Ishikawa (cell line): ENCODE data around the gene HOXB1.

Experiments used
- CEBPB ChIP-seq: IDR thresholded peaks from 2 replicates; pipeline ENCODE4 v1.6.1; 2012
- CREB1 ChIP-seq: IDR thresholded peaks from 2 replicates; pipeline ENCODE4 v1.6.1; 2012; ENCODE audit warnings: low read depth
- EGR1 ChIP-seq: IDR thresholded peaks from 2 replicates; pipeline ENCODE4 v1.6.1; 2012
- EP300 ChIP-seq: IDR thresholded peaks from 2 replicates; pipeline ENCODE4 v1.6.1; 2012; ENCODE audit warnings: borderline replicate concordance
- FOXM1 ChIP-seq: IDR thresholded peaks from 2 replicates; pipeline ENCODE4 v1.6.1; 2012; ENCODE audit warnings: low read depth, borderline replicate concordance
- MAX ChIP-seq: IDR thresholded peaks from 2 replicates; pipeline ENCODE4 v1.6.1; 2012
- NFIC ChIP-seq: IDR thresholded peaks from 2 replicates; pipeline ENCODE4 v1.6.1; 2012
- RAD21 ChIP-seq: IDR thresholded peaks from 2 replicates; pipeline ENCODE4 v1.6.1; 2012; ENCODE audit warnings: low read depth
- REST ChIP-seq: IDR thresholded peaks from 2 replicates; pipeline ENCODE4 v1.6.1; 2012; ENCODE audit warnings: low read depth, mild to moderate bottlenecking
- TAF1 ChIP-seq: IDR thresholded peaks from 2 replicates; pipeline ENCODE4 v1.6.1; 2012; ENCODE audit warnings: low read depth, mild to moderate bottlenecking
- TCF12 ChIP-seq: IDR thresholded peaks from 2 replicates; pipeline ENCODE4 v1.6.1; 2012; ENCODE audit warnings: low read depth
- TEAD4 ChIP-seq: IDR thresholded peaks from 2 replicates; pipeline ENCODE4 v1.6.1; 2012
- USF1 ChIP-seq: IDR thresholded peaks from 2 replicates; pipeline ENCODE4 v1.6.1; 2012
- YY1 ChIP-seq: IDR thresholded peaks from 2 replicates; pipeline ENCODE4 v1.6.1; 2012; ENCODE audit warnings: low read depth
- ZBTB7A ChIP-seq: IDR thresholded peaks from 2 replicates; pipeline ENCODE4 v1.6.1; 2012; ENCODE audit warnings: low read depth

The HOXB1 gene

GRCh38 chr17:48526608-48527546 lies 3.9 kb downstream of the HOXB1 start:
- no peak for TF ChIP-seq RAD21
- no peak for TF ChIP-seq USF1
- no peak for TF ChIP-seq YY1
- no peak for TF ChIP-seq FOXM1
- TF ChIP-seq REST = no peak
- TF ChIP-seq TEAD4 = no peak
- TF ChIP-seq EGR1 = no peak
- no peak for TF ChIP-seq TAF1
- no peak for TF ChIP-seq EP300
- no peak for TF ChIP-seq ZBTB7A
- TF ChIP-seq MAX = no peak
- TF ChIP-seq TCF12 = no peak
- no peak for TF ChIP-seq NFIC
- no peak for TF ChIP-seq CEBPB

GRCh38 chr17:48523010-48523409 lies 7.8 kb downstream of the HOXB1 start:
- TF ChIP-seq CEBPB (peak; percentile 25; the same call in 1 of the 2 replicates), TCF12 (no peak)

GRCh38 chr17:48522031-48522653 lies 8.7 kb downstream of the HOXB1 start:
- TF ChIP-seq CEBPB (no peak), MAX (no peak), CREB1 (no peak), TEAD4 (no peak), REST (no peak), USF1 (no peak), NFIC (no peak), YY1 (no peak), FOXM1 (no peak), TAF1 (no peak), EGR1 (no peak), EP300 (no peak)

GRCh38 chr17:48520631-48521079 lies 10.2 kb downstream of the HOXB1 start:
- TF ChIP-seq USF1 (no peak), REST (no peak), FOXM1 (no peak), EP300 (no peak), RAD21 (no peak), TAF1 (no peak), ZBTB7A (no peak), MAX (no peak), CREB1 (no peak)
